ENCODE measurements around the gene PTPN3. TPM values are rescaled to one million over a fixed set of nuclear protein-coding genes. Genes with fewer than 3 reads are reported as not detected.

Gene PTPN3
- total and polyA plus RNA-seq, 9 of the 15 experiments (the other 6 are each of a cell fraction or from before 2014, with no cell fraction given), result 0.02 TPM; not detected in 8

DNA sequence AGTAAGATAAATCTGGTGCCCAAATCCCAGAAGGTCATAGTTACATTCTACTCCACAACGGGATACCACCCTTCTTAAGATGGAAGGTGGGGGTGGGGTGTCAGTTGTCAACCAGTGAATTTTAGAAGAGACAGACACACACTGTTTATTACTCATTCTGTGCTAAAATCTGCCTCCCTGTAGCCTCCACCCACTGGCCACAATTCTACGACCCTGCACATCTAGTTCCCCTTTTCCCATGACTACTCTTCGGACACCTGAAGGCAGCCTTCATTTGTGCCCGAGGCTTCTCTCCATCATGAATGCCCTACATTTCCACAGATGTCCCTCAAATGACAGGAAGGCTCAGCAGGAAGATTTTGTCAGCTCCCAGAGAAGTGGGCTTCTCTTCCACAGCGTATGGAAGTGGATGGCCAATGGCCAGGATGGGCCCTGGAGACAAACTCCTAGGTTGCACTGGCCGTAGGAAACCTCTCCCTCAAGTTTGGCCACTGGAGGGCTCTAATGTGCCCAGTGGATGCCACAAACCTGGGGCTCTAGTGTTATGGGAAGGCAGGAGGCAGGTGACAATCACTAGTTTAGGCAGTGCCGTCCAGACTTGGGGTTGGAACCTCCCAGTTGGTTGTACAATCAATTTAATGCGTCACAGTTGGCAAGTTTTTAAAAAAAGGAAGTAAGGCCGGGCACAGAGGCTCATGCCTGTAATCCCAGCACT, 46.6 kb downstream of the PTPN3 start:
- Histone ChIP-seq H2AFZ (ENCODE audit: low read depth, low read length) (no peak overlapping the region), H4K20me1 (replicated peaks; ENCODE audit: control insufficient read depth, insufficient read depth, low read length) (no peaks in the 10 kb centered on the region), H3K36me3 (ENCODE audit: control insufficient read depth, insufficient read depth, low read length) (no peaks in the 10 kb centered on the region), H3K27ac (ENCODE audit: extremely low read depth, low read depth, low read length) (no peak overlapping the region), H3K9ac (ENCODE audit: insufficient read depth in 1 of 2, low read depth in 2 of 2, low read length in 2 of 2) (no peak overlapping the region), H3K79me2 (ENCODE audit: control insufficient read depth, insufficient read depth, low read length) (no peaks in the 10 kb centered on the region), H3K4me1 (replicated peaks in 1 of 2; ENCODE audit: control insufficient read depth in 2 of 2, insufficient read depth in 2 of 2, low read length in 2 of 2) (no peaks in the 10 kb centered on the region), H3K9me1 (ENCODE audit: control insufficient read depth, insufficient read depth, low read length) (no peaks in the 10 kb centered on the region), H3K4me3 (no peak overlapping the region), H3K27me3 (ENCODE audit: control insufficient read depth in 2 of 2, insufficient read depth in 2 of 2, low read length in 2 of 2) (peaks cover 7 to 39% of the 10 kb centered on the region in 2 experiments; a peak in 4 of 5 replicates), H3K4me2 (ENCODE audit: insufficient read depth, low read length) (no peak overlapping the region), H3K9me3 (replicated peaks; ENCODE audit: control insufficient read depth, insufficient read depth, low read depth, low read length) (no peaks in the 10 kb centered on the region)
- TF ChIP-seq NCOA1 (IDR thresholded peaks at IDR 0.05; ENCODE audit: low read depth) (no peak), CTCF (IDR thresholded peaks at IDR 0.05 in 2 of 3, conservative IDR thresholded peaks at IDR 0.05 in 1 of 3; ENCODE audit: insufficient read depth in 2 of 3, low read depth in 1 of 3, low read length in 3 of 3) (peak in 1 of 3 experiments; percentile 23; a peak in 1 of 6 replicates)
- DNase-seq (ENCODE audit: extremely low read depth in 1 of 4, low spot score in 3 of 4), result no peak
- CTCF ChIA-PET (ENCODE audit: low intra/inter-chr PET ratio), result no interaction called here
- in situ Hi-C loops (cut with MboI), result no loop called here
- peak; percentile 49; the same call in 1 of the 3 replicates for ATAC-seq
- POLR2A ChIA-PET, result no interaction called here
- no peak for FAIRE-seq
- intact Hi-C loops (cut with micrococcal nuclease), result no loop called here
- WGBS (ENCODE audit: insufficient coverage, low coverage, missing lambda C conversion rate), result 0% methylated on average over 9 of the region's 9 CpGs
- no TSS peak for BruUV-seq (replicated peaks)

- no TSS peak for BruUV-seq (replicated peaks)
- TF ChIP-seq ZNF740 (CRISPR knock-in tag; IDR thresholded peaks at IDR 0.05) (no peak), ZNF740 (tag; IDR thresholded peaks at IDR 0.05) (no peak), MYNN (IDR thresholded peaks at IDR 0.05) (no peak), MYNN (CRISPR knock-in tag; IDR thresholded peaks at IDR 0.05) (no peak), YY1 (IDR thresholded peaks at IDR 0.05; ENCODE audit: borderline replicate concordance in 1 of 3, control insufficient read depth in 1 of 3, extremely low read depth in 1 of 3, insufficient read depth in 3 of 3, insufficient read length in 1 of 3, insufficient replicate concordance in 2 of 3, low read depth in 1 of 3, low read length in 2 of 3) (no peak)
- TF ChIP-seq, protein P1, sequence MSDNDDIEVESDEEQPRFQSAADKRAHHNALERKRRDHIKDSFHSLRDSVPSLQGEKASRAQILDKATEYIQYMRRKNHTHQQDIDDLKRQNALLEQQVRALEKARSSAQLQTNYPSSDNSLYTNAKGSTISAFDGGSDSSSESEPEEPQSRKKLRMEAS (CRISPR knock-in tag; IDR thresholded peaks at IDR 0.05), result no peak
These were observed 47.8 kb downstream of the PTPN3 start for GRCh38 chr9:109450346-109450745.

More at GRCh38 chr9:109450346-109450745, 47.8 kb downstream of the PTPN3 start:
- POLR2A ChIA-PET, result interaction anchor here (0.6 kb wide), 2 partner anchors 10 to 639 kb away, joined by 3 read pairs; no protein-coding TSS in a partner anchor
- Histone ChIP-seq H3K27ac (ENCODE audit: extremely low read depth, low read depth, low read length) (no peak overlapping the region), H3K36me3 (ENCODE audit: control insufficient read depth, insufficient read depth, low read length) (no peaks in the 10 kb centered on the region), H3K4me3 (no peak overlapping the region), H3K79me2 (ENCODE audit: control insufficient read depth, insufficient read depth, low read length) (no peaks in the 10 kb centered on the region), H2AFZ (ENCODE audit: low read depth, low read length) (no peak overlapping the region), H3K9me3 (replicated peaks; ENCODE audit: control insufficient read depth, insufficient read depth, low read depth, low read length) (no peaks in the 10 kb centered on the region), H3K9ac (ENCODE audit: insufficient read depth in 1 of 2, low read depth in 2 of 2, low read length in 2 of 2) (no peak overlapping the region), H3K4me2 (ENCODE audit: insufficient read depth, low read length) (no peak overlapping the region), H4K20me1 (replicated peaks; ENCODE audit: control insufficient read depth, insufficient read depth, low read length) (no peaks in the 10 kb centered on the region), H3K4me1 (replicated peaks in 1 of 2; ENCODE audit: control insufficient read depth in 2 of 2, insufficient read depth in 2 of 2, low read length in 2 of 2) (no peaks in the 10 kb centered on the region), H3K27me3 (ENCODE audit: control insufficient read depth in 2 of 2, insufficient read depth in 2 of 2, low read length in 2 of 2) (peaks cover 10 to 35% of the 10 kb centered on the region in 2 experiments; a peak in 4 of 5 replicates), H3K9me1 (ENCODE audit: control insufficient read depth, insufficient read depth, low read length) (no peaks in the 10 kb centered on the region)
- intact Hi-C loops (cut with micrococcal nuclease) (no loop called here), in situ Hi-C loops (cut with MboI) (no loop called here)
- 0% methylated on average over 3 of the region's 3 CpGs for WGBS (ENCODE audit: insufficient coverage, low coverage, missing lambda C conversion rate)
- no peak for DNase-seq (ENCODE audit: extremely low read depth in 1 of 4, low spot score in 3 of 4)
- ATAC-seq, result no peak
- no peak for FAIRE-seq
- CTCF ChIA-PET (ENCODE audit: low intra/inter-chr PET ratio), result no interaction called here
